Central memory CD8-positive, alpha-beta T cell (primary cell): ENCODE results near the gene CELF5.
"Not testable (repeated sequence)": the region's sequence is repeated elsewhere in the genome, so short reads cannot be mapped to it uniquely, and the experiment has no call there.

Source experiments
- ATAC-seq: fragments of 150-1000 bp; cut with Tn5 transposase; replicated peaks from 2 replicates; pipeline ENCODE4 v1.10.0; 2022; ENCODE audit warnings: mild to moderate bottlenecking, moderate FRiP score, moderate number of reproducible peaks; ENCODE audit not compliant: poor library complexity, severe bottlenecking; ENCODE audit errors: extremely low read depth
- DNase-seq, 2 donors: peaks; one replicate each; pipeline ENCODE4 v3.0.0; 2021; ENCODE audit warnings: low spot score in 2 of 2
- H3K27ac Mint-ChIP-seq: one replicate; pipeline ENCODE4 v1.8.0; 2022; ENCODE audit warnings: low read depth, mild to moderate bottlenecking, moderate library complexity, mixed read lengths
- H3K27me3 Mint-ChIP-seq: one replicate; pipeline ENCODE4 v1.8.0; 2022; ENCODE audit warnings: mixed read lengths
- H3K36me3 Mint-ChIP-seq: one replicate; pipeline ENCODE4 v1.8.0; 2022; ENCODE audit warnings: mild to moderate bottlenecking, moderate library complexity, mixed read lengths; ENCODE audit not compliant: insufficient read depth
- H3K4me1 Mint-ChIP-seq: one replicate; pipeline ENCODE4 v1.8.0; 2022; ENCODE audit warnings: mixed read lengths
- H3K4me3 Mint-ChIP-seq: one replicate; pipeline ENCODE4 v1.8.0; 2022; ENCODE audit warnings: mild to moderate bottlenecking, moderate library complexity, mixed read lengths
- H3K9me3 Mint-ChIP-seq: one replicate; pipeline ENCODE4 v1.8.0; 2022; ENCODE audit warnings: mixed read lengths

Gene CELF5

GRCh38 chr19:3225677-3226093 lies 1.2 kb downstream of the CELF5 start:
- Mint-ChIP-seq H3K27me3 (peaks cover 24% of the 10 kb centered on the region), H3K27ac (no peak overlapping the region), H3K9me3 (no peaks in the 10 kb centered on the region), H3K4me3 (no peak overlapping the region), H3K36me3 (peaks cover 7% of the 10 kb centered on the region), H3K4me1 (no peaks in the 10 kb centered on the region)
- DNase-seq (no peak), ATAC-seq (no peak)

GRCh38 chr19:3227054-3227626 lies 2.7 kb downstream of the CELF5 start:
- no peak overlapping the region for H3K4me3 Mint-ChIP-seq
- peaks cover 24% of the 10 kb centered on the region for H3K27me3 Mint-ChIP-seq
- H3K27ac Mint-ChIP-seq, result no peak overlapping the region
- DNase-seq, result no peak
- H3K9me3 Mint-ChIP-seq, result no peaks in the 10 kb centered on the region
- no peaks in the 10 kb centered on the region for H3K4me1 Mint-ChIP-seq
- no peak for ATAC-seq
- H3K36me3 Mint-ChIP-seq, result peaks cover 7% of the 10 kb centered on the region

GRCh38 chr19:3229346-3229743 lies 4.9 kb downstream of the CELF5 start:
- no peak for ATAC-seq
- peaks cover 35% of the 10 kb centered on the region for H3K27me3 Mint-ChIP-seq
- H3K27ac Mint-ChIP-seq, result no peak overlapping the region
- peaks cover 5% of the 10 kb centered on the region for H3K36me3 Mint-ChIP-seq
- H3K9me3 Mint-ChIP-seq, result no peaks in the 10 kb centered on the region
- no peak for DNase-seq
- no peak overlapping the region for H3K4me3 Mint-ChIP-seq
- no peaks in the 10 kb centered on the region for H3K4me1 Mint-ChIP-seq

GRCh38 chr19:3229888-3230496 lies 5.5 kb downstream of the CELF5 start:
- DNase-seq, result no peak
- Mint-ChIP-seq H3K27me3 (peaks cover 40% of the 10 kb centered on the region), H3K4me3 (no peak overlapping the region), H3K36me3 (peaks cover 5% of the 10 kb centered on the region), H3K4me1 (no peaks in the 10 kb centered on the region), H3K9me3 (no peaks in the 10 kb centered on the region), H3K27ac (no peak overlapping the region)
- ATAC-seq, result no peak

GRCh38 chr19:3231288-3231687 lies 6.8 kb downstream of the CELF5 start:
- H3K36me3 Mint-ChIP-seq, result peaks cover 3% of the 10 kb centered on the region
- no peaks in the 10 kb centered on the region for H3K4me1 Mint-ChIP-seq
- H3K9me3 Mint-ChIP-seq, result no peaks in the 10 kb centered on the region
- peaks cover 42% of the 10 kb centered on the region for H3K27me3 Mint-ChIP-seq
- no peak overlapping the region for H3K27ac Mint-ChIP-seq
- ATAC-seq (no peak), DNase-seq (no peak)
- H3K4me3 Mint-ChIP-seq, result no peak overlapping the region

GRCh38 chr19:3233116-3233515 lies 8.7 kb downstream of the CELF5 start:
- H3K4me1 Mint-ChIP-seq, result no peaks in the 10 kb centered on the region
- ATAC-seq (no peak), DNase-seq (no peak)
- no peak overlapping the region for H3K4me3 Mint-ChIP-seq
- no peak overlapping the region for H3K27ac Mint-ChIP-seq
- H3K27me3 Mint-ChIP-seq, result peaks cover 24% of the 10 kb centered on the region
- no peaks in the 10 kb centered on the region for H3K9me3 Mint-ChIP-seq
- no peaks in the 10 kb centered on the region for H3K36me3 Mint-ChIP-seq

- H3K9me3 Mint-ChIP-seq, result no peaks in the 10 kb centered on the region
- no peaks in the 10 kb centered on the region for H3K4me1 Mint-ChIP-seq
- no peaks in the 10 kb centered on the region for H3K36me3 Mint-ChIP-seq
- ATAC-seq (no peak), DNase-seq (no peak)
- H3K4me3 Mint-ChIP-seq, result no peak overlapping the region
- H3K27me3 Mint-ChIP-seq, result peaks cover 20% of the 10 kb centered on the region
- H3K27ac Mint-ChIP-seq, result no peak overlapping the region
Measured at GRCh38 chr19:3233831-3234230, 9.4 kb downstream of the CELF5 start.

GRCh38 chr19:3234800-3235199 lies 10.3 kb downstream of the CELF5 start:
- H3K9me3 Mint-ChIP-seq, result no peaks in the 10 kb centered on the region
- no peaks in the 10 kb centered on the region for H3K4me1 Mint-ChIP-seq
- no peaks in the 10 kb centered on the region for H3K36me3 Mint-ChIP-seq
- DNase-seq, result no peak
- H3K4me3 Mint-ChIP-seq, result no peak overlapping the region
- ATAC-seq, result no peak
- no peak overlapping the region for H3K27ac Mint-ChIP-seq
- H3K27me3 Mint-ChIP-seq, result peaks cover 25% of the 10 kb centered on the region

GRCh38 chr19:3235604-3236003 lies 11.1 kb downstream of the CELF5 start:
- DNase-seq, H3K36me3 Mint-ChIP-seq, H3K27ac Mint-ChIP-seq, H3K4me3 Mint-ChIP-seq, H3K9me3 Mint-ChIP-seq, H3K4me1 Mint-ChIP-seq, ATAC-seq: not testable (repeated sequence)
- peaks cover 29% of the 10 kb centered on the region for H3K27me3 Mint-ChIP-seq

GRCh38 chr19:3236272-3236671 lies 11.8 kb downstream of the CELF5 start:
- no peak for DNase-seq
- no peaks in the 10 kb centered on the region for H3K36me3 Mint-ChIP-seq
- no peak overlapping the region for H3K27ac Mint-ChIP-seq
- ATAC-seq, result no peak
- no peaks in the 10 kb centered on the region for H3K4me1 Mint-ChIP-seq
- no peak overlapping the region for H3K4me3 Mint-ChIP-seq
- peaks cover 29% of the 10 kb centered on the region for H3K27me3 Mint-ChIP-seq
- H3K9me3 Mint-ChIP-seq, result no peaks in the 10 kb centered on the region

GRCh38 chr19:3238066-3238561 lies 13.7 kb downstream of the CELF5 start:
- H3K4me3 Mint-ChIP-seq, result no peak overlapping the region
- DNase-seq (no peak), ATAC-seq (no peak)
- no peaks in the 10 kb centered on the region for H3K36me3 Mint-ChIP-seq
- H3K4me1 Mint-ChIP-seq, result no peaks in the 10 kb centered on the region
- peaks cover 27% of the 10 kb centered on the region for H3K27me3 Mint-ChIP-seq
- no peak overlapping the region for H3K27ac Mint-ChIP-seq
- H3K9me3 Mint-ChIP-seq, result no peaks in the 10 kb centered on the region

GRCh38 chr19:3239367-3239766 lies 14.9 kb downstream of the CELF5 start:
- ATAC-seq (no peak), DNase-seq (no peak)
- no peak overlapping the region for H3K4me3 Mint-ChIP-seq
- H3K36me3 Mint-ChIP-seq, result no peaks in the 10 kb centered on the region
- no peak overlapping the region for H3K27ac Mint-ChIP-seq
- no peaks in the 10 kb centered on the region for H3K4me1 Mint-ChIP-seq
- H3K27me3 Mint-ChIP-seq, result peaks cover 18% of the 10 kb centered on the region
- H3K9me3 Mint-ChIP-seq, result no peaks in the 10 kb centered on the region

- no peak overlapping the region for H3K27ac Mint-ChIP-seq
- no peak overlapping the region for H3K4me3 Mint-ChIP-seq
- no peaks in the 10 kb centered on the region for H3K36me3 Mint-ChIP-seq
- DNase-seq (peak in 1 of 2 donors; percentile 30), ATAC-seq (no peak)
- H3K9me3 Mint-ChIP-seq, result no peaks in the 10 kb centered on the region
- peaks cover 15% of the 10 kb centered on the region for H3K27me3 Mint-ChIP-seq
- no peaks in the 10 kb centered on the region for H3K4me1 Mint-ChIP-seq
Measured at GRCh38 chr19:3243819-3244700, 19.6 kb downstream of the CELF5 start.
